ENCODE measurements around the gene ADAM11. TPM values are rescaled to one million over a fixed set of nuclear protein-coding genes. Genes with fewer than 3 reads are reported as not detected.

ADAM11 gene
- total and polyA plus RNA-seq, 2 of the 13 experiments (the other 11 are each of a cell fraction or from before 2014, with no cell fraction given), result 0.38 to 0.91 TPM

GRCh38 chr17:44779211-44780025 is 20.6 kb downstream of the ADAM11 start (continued):
- no peak for TF ChIP-seq KIAA2018 (CRISPR knock-in tag; IDR thresholded peaks at IDR 0.05; ENCODE audit: borderline replicate concordance)
- peak; percentile 49; the same call in 1 of the 2 replicates for TF ChIP-seq ZMYM4 (CRISPR knock-in tag; IDR thresholded peaks at IDR 0.05)
- peak; percentile 35; the same call in 1 of the 2 replicates for TF ChIP-seq FOXA3 (CRISPR knock-in tag; IDR thresholded peaks at IDR 0.05)
- no peak for TF ChIP-seq ZNF503 (CRISPR knock-in tag; IDR thresholded peaks at IDR 0.05)
- no peak for TF ChIP-seq NPAS2 (CRISPR knock-in tag; IDR thresholded peaks at IDR 0.05; ENCODE audit: borderline replicate concordance)
- TF ChIP-seq TBP (CRISPR knock-in tag; IDR thresholded peaks at IDR 0.05), result no peak
- TF ChIP-seq ZNF331 (CRISPR knock-in tag; IDR thresholded peaks at IDR 0.05), result peak; percentile 64
- no peak for TF ChIP-seq ZNF446 (CRISPR knock-in tag; IDR thresholded peaks at IDR 0.05)
- TF ChIP-seq MEIS1 (CRISPR knock-in tag; IDR thresholded peaks at IDR 0.05; ENCODE audit: borderline replicate concordance), result no peak
- TF ChIP-seq STAT5B (CRISPR knock-in tag; IDR thresholded peaks at IDR 0.05), result no peak
- TF ChIP-seq RFX5 (IDR thresholded peaks at IDR 0.05; ENCODE audit: low read depth, low read length), result no peak
- TF ChIP-seq ATAD3A (CRISPR knock-in tag; IDR thresholded peaks at IDR 0.05), result no peak
- 0 out of 2 replicates have a peak, but pooled peaks have one; percentile 18 for TF ChIP-seq MTA1 (CRISPR knock-in tag; IDR thresholded peaks at IDR 0.05; ENCODE audit: borderline replicate concordance)
- TF ChIP-seq ZSCAN20 (CRISPR knock-in tag; IDR thresholded peaks at IDR 0.05; ENCODE audit: borderline replicate concordance), result no peak
- no peak for TF ChIP-seq ZNF451 (CRISPR knock-in tag; IDR thresholded peaks at IDR 0.05)
